GM19023 (cell line): ENCODE data around the gene MGAT5B.
"Not testable (repeated sequence)": the region's sequence is repeated elsewhere in the genome, so short reads cannot be mapped to it uniquely, and the experiment has no call there.

Experiments
- ATAC-seq: cut with Tn5 transposase; IDR thresholded peaks from one replicate; pipeline ENCODE4 v1.9.1; 2021; ENCODE audit warnings: mild to moderate bottlenecking, moderate library complexity; ENCODE audit not compliant: unreplicated experiment

The MGAT5B gene

GRCh38 chr17:76968707-76969597 is 100.7 kb downstream of the MGAT5B start:
- ATAC-seq = no peak

DNA sequence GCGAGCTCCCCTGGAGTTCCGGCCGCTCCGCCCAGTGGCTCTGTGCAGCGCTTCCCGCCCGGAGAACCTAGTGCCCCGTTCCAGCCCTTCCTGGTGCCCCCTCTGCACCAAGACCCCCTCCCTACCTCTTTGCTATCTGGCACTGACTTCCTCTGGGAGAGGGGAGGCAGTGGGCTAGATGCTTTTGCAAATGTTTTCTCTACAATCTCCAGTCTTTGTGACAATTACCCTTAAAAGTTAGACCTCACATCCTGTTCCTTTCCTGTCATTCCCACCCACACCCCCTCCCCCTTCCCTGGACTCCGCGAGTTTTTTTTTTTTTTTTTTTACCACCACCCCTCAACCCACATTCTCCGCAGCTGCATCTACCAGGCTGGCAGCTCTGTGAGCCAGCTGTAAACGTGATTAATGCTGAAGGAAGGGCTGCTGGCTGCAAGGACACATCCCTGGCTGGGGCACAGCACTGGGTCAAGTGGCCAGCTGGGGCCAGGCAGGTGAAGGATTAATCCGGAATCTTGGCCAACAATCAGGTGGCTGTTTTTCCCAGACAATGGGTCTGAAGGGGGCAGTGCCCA is 101.5 kb downstream of the MGAT5B start:
- no peak for ATAC-seq

- ATAC-seq = not testable (repeated sequence)
Measured at GRCh38 chr17:76970228-76970627, 102.0 kb downstream of the MGAT5B start.

DNA sequence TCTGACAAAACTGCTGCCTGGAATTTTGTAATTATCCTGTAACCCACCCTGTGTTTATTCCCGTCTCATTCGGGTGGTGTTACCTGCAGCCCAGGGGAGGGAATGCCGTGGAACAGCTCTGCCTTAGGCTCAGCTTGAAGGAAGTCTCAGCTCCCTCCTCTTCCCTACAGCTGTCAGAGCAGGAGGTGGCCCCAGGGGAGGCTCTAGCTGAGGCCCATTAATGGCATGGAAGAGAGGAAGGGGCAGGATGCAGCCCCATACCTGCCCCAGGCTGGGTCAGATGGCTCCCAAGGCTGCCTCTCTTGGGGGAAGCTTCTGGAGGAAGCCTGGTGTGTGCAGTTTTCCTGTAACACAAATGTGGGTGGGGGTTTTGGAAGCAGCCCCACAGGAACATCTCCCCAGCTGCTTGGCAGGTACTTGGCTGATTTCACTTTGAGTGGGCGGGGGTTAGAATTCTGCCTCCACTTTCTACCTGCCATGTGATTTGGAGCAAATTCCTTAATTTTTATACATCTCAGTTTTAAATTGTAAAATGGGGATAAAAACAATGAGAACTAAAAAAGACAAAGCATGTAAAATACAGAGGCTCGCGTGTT is 103.9 kb downstream of the MGAT5B start:
- no peak for ATAC-seq

GRCh38 chr17:76973040-76973439 is 104.8 kb downstream of the MGAT5B start:
- ATAC-seq = no peak

- ATAC-seq = no peak
Measured at GRCh38 chr17:76974721-76975120, 106.5 kb downstream of the MGAT5B start.

DNA sequence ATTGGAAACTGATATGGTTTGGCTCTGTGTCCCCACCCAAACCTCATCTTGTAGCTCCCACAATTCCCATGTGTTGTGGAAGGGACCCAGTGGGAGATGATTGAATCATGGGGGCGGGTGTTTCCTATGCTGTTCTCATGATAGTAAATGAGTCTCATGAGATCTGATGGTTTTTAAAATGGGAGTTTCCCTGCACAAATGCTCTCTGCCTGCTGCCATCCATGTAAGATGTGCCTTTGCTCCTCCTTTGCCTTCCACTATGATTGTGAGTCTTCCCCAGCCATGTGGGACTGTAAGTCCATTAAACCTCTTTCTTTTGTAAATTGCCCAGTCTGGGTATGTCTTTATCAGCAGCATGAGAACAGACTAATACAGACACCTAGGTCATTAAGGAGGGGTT is 109.8 kb downstream of the MGAT5B start:
- not testable (repeated sequence) for ATAC-seq

DNA sequence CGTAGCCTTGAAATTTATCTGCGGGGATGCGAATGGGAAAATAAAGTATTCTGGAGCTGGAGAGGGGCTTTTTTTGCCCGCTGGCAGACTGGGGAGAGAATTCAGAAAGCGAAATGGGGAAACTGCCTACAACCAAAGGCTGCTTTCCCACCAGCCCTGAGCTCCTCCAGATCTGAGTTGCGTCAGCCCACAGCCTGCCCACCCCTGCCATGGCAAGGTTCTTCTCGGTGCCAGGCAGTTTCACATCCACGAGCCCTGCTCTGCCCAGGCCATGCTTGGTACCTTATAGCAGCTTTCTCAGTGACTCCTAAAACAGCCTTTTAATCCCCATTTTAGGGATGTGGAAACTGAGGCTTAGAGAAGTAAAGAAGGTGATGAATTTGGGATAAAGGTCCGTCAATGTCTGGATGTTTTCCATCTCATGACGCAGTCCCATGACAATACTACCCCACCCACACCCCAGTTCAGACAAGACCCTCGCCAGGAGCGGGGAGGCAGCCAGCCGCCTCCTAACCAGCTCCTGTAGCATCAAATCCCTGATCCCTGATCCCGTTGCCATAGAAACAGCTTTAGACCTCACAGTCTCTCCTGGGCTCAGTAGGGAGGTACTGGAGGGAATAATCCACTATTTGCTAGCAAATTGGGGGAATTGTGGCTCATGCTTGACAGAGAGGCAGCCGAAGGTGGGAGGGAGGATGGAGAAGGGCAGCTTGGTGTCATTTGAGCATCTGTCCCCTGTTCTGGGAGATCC is 113.5 kb downstream of the MGAT5B start:
- ATAC-seq = no peak

- no peak for ATAC-seq
Measured at GRCh38 chr17:76982408-76983074, 114.3 kb downstream of the MGAT5B start.

GRCh38 chr17:76983075-76983775 is 115.0 kb downstream of the MGAT5B start:
- ATAC-seq = no peak

GRCh38 chr17:76986365-76986764 is 118.2 kb downstream of the MGAT5B start:
- ATAC-seq = no peak

DNA sequence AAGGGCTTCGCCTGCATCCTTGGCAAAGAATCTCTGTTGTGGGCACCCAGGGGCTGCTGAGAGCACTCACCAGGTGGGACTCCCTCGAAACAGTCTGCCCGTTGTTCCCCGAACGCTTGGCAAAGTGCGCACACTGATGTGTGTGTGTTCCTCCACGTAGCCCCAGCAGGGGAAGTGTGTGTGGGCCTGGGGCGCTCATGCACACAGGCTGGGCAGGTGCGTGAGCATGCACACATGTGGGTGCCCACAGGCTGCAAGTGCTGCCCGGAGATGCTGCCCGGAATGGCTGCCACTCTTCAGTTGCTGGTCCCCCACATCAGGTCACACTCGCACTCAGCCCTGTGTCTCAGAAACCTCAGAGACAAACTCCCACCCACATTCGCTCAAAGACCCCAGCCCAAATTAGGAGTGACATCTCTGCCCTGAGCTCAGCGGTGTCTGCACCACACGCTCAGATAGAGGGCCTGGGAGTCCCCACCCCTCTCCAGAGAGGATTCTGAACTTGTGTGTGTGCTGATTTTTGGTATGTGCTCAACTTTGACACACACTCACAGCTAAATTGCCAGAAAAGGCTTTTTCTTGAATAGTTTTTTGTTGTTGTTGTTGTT is 119.4 kb downstream of the MGAT5B start:
- ATAC-seq = no peak

DNA sequence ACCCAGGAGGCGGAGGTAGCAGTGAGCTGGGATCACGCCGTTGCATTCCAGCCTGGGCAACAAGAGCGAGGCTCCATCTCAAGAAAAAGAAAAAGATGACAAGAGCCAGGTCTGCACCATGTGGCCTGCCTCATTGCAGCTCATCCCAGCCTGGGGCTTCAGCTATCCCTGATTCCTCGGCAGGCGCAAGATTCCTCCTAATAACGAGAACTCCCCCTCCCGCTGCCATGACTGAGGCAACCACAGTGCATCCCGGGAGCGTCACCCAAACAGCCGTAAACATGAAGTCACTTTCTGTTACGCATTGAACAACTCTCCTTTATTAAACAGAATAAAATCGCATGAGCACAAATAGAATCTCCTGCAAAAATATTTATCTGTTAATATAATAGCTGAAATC is 120.6 kb downstream of the MGAT5B start:
- no peak for ATAC-seq

GRCh38 chr17:76989519-76989918 is 121.3 kb downstream of the MGAT5B start:
- no peak for ATAC-seq

DNA sequence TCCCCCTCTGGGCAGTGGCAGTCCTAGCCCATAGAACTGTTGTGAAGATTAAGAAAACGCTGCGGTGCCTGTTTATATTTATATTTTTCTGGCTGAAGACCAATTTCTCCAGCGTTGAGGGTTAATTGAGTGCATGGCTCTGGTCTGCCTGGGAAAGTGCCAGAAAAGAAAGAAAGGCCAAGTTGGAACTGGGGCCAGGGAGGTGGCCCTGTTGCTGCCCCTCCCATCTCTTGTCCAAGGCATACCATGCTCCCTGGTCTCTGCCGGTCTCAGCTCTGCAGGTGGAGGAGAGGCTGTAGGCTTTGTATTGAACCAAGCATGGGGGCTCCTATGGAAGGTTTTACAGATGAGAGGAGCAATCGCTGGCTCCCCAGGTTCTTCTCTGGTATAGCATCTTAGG is 124.7 kb downstream of the MGAT5B start:
- ATAC-seq = no peak

- ATAC-seq = no peak
Measured at GRCh38 chr17:76993651-76994050, 125.4 kb downstream of the MGAT5B start.

DNA sequence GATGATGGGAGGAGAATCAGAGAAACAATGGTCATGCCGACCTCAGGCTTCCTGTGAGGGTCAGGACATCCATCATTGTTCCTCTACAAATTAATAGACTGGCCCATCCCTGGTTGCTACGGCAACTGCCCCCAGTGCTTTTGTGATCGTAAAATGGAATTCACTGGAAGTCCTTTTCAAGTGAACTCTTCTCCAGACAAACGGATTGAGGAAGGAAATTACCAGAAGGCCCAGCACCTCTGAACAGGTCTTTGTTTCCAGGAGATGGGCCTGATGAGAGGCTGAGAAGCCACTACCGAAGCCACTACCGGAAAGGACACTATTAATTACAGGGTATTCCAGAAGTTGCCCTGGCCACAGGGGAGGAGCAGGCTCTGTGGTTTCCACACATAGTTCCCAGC is 126.0 kb downstream of the MGAT5B start:
- no peak for ATAC-seq

DNA sequence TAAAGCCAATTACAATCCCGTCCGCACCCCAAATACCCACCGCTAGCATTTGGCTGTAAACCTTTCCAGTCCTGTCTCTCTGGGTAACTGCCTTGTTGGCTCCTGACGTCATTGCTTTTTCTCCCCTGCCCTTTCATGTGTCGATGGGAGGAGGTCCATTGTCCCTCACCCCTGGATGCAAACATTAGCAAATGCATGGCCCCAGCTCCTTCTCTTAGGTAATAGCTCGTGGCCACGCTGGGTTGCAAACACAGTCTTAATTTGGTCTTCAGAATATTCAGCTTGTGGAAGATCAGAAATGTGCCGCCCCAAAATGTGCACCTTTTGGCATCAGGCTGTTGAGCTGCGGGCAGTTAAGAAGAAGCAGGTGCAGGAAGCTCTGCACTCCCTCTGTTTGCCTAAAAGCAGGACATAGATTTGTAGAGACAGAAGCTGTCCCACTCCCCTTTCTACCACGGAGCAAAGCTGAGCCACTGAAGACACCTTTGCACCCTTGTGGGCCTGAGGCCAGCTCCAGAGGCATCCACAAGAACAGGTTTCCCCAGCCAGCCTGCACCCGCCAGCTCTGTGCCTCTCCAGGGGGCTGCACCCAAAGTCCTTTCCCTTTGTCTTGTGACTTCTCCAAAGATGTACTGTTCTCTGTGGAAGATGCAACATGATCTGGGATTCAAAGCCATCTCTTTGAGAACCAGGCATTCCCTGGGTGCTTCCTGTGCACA is 127.3 kb downstream of the MGAT5B start:
- no peak for ATAC-seq
